Glutamatergic neuron (in vitro differentiated cells): ENCODE data around the gene SMURF1. TPM values are rescaled to one million over a fixed set of nuclear protein-coding genes. Genes with fewer than 3 reads are reported as not detected.

Source experiments
- DNase-seq: peaks from one replicate; pipeline ENCODE4 v3.0.0; 2022
- H3K27ac Mint-ChIP-seq: one replicate; pipeline ENCODE4 v1.8.0; 2020; ENCODE audit warnings: mild to moderate bottlenecking, mixed read lengths, inconsistent platforms; ENCODE audit not compliant: unreplicated experiment
- H3K27me3 Mint-ChIP-seq: one replicate; pipeline ENCODE4 v1.8.0; 2020; ENCODE audit warnings: mild to moderate bottlenecking, moderate library complexity, mixed read lengths, inconsistent platforms; ENCODE audit not compliant: unreplicated experiment
- H3K36me3 Mint-ChIP-seq: one replicate; pipeline ENCODE4 v1.8.0; 2020; ENCODE audit warnings: mild to moderate bottlenecking, mixed read lengths, inconsistent platforms; ENCODE audit not compliant: unreplicated experiment
- H3K4me1 Mint-ChIP-seq: one replicate; pipeline ENCODE4 v1.8.0; 2020; ENCODE audit warnings: mild to moderate bottlenecking, low read depth, mixed read lengths, inconsistent platforms; ENCODE audit not compliant: unreplicated experiment
- H3K4me3 Mint-ChIP-seq: one replicate; pipeline ENCODE4 v1.8.0; 2020; ENCODE audit warnings: mild to moderate bottlenecking, mixed read lengths, inconsistent platforms; ENCODE audit not compliant: unreplicated experiment
- H3K9me3 Mint-ChIP-seq: one replicate; pipeline ENCODE4 v1.8.0; 2020; ENCODE audit warnings: mild to moderate bottlenecking, moderate library complexity, mixed read lengths, inconsistent platforms; ENCODE audit not compliant: unreplicated experiment
- CTCF ChIP-seq: fragments of 200-600 bp; sonication (generic); IDR thresholded peaks from one replicate; pipeline ENCODE4 v1.5.0; 2021; ENCODE audit not compliant: partially characterized antibody, unreplicated experiment
- total RNA-seq: library from RNA; stranded (reverse); fragmentation: NEBNext Ultra II Directional; extraction: Animal tissue kit (Norgen Biotek cat#: 25700); gene quantifications from one replicate; pipeline ENCODE4 v1.2.1, GENCODE V29; 2021; ENCODE audit not compliant: unreplicated experiment

SMURF1 gene
- total RNA-seq, 1 donor from 2014 or later: 23.1 TPM

GRCh38 chr7:98993024-98993897 is 150.6 kb downstream of the SMURF1 start:
- TF ChIP-seq CTCF: no peak
- H3K4me1 Mint-ChIP-seq: no peaks in the 10 kb centered on the region
- H3K27me3 Mint-ChIP-seq: peaks cover 2% of the 10 kb centered on the region
- H3K9me3 Mint-ChIP-seq: no peaks in the 10 kb centered on the region
- DNase-seq: no peak
- H3K27ac Mint-ChIP-seq: no peak overlapping the region
- no peaks in the 10 kb centered on the region for H3K36me3 Mint-ChIP-seq
- H3K4me3 Mint-ChIP-seq: no peak overlapping the region

- Mint-ChIP-seq H3K27me3 (peaks cover 4% of the 10 kb centered on the region), H3K9me3 (no peaks in the 10 kb centered on the region), H3K36me3 (peaks cover 4% of the 10 kb centered on the region), H3K27ac (no peak overlapping the region), H3K4me3 (no peak overlapping the region), H3K4me1 (no peaks in the 10 kb centered on the region)
- no peak for DNase-seq
- no peak for TF ChIP-seq CTCF
Measured at GRCh38 chr7:98992076-98992475, 151.8 kb downstream of the SMURF1 start.

DNA sequence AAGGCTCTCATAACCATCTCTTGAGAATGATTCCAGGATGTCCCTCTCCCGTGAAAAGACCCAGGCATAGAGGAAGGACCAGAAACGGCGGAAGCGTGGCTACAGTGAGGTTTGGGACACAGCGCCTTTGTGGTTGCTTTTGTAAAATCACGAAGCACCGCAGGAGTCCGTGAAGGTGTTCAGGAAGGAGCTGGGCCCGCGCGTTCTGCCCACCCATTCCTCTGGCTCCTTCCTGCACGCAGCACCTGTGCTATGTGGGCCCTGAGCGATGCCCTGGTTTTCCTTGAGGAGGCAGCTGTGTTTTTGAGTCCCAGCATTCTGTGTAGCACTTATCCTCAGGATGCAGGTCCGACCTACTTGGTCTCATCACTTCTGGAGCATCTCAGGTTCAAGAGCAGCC is 152.8 kb downstream of the SMURF1 start:
- H3K36me3 Mint-ChIP-seq: peaks cover 13% of the 10 kb centered on the region
- no peaks in the 10 kb centered on the region for H3K4me1 Mint-ChIP-seq
- DNase-seq: no peak
- H3K4me3 Mint-ChIP-seq: no peak overlapping the region
- H3K27ac Mint-ChIP-seq: no peak overlapping the region
- H3K9me3 Mint-ChIP-seq: no peaks in the 10 kb centered on the region
- peaks cover 5% of the 10 kb centered on the region for H3K27me3 Mint-ChIP-seq
- TF ChIP-seq CTCF: no peak

GRCh38 chr7:98990356-98990755 is 153.6 kb downstream of the SMURF1 start:
- Mint-ChIP-seq H3K27ac (no peak overlapping the region), H3K9me3 (no peaks in the 10 kb centered on the region), H3K36me3 (peaks cover 21% of the 10 kb centered on the region), H3K27me3 (peaks cover 5% of the 10 kb centered on the region), H3K4me1 (no peaks in the 10 kb centered on the region), H3K4me3 (no peak overlapping the region)
- TF ChIP-seq CTCF: no peak
- no peak for DNase-seq

GRCh38 chr7:98988641-98989040 is 155.3 kb downstream of the SMURF1 start:
- TF ChIP-seq CTCF: no peak
- Mint-ChIP-seq H3K4me1 (no peaks in the 10 kb centered on the region), H3K36me3 (peaks cover 28% of the 10 kb centered on the region), H3K9me3 (no peaks in the 10 kb centered on the region), H3K4me3 (no peak overlapping the region), H3K27ac (no peak overlapping the region), H3K27me3 (peaks cover 5% of the 10 kb centered on the region)
- no peak for DNase-seq
